ENCODE measurements around the gene GUF1. TPM values are rescaled to one million over a fixed set of nuclear protein-coding genes. Genes with fewer than 3 reads are reported as not detected.
"Not testable (repeated sequence)": the region's sequence is repeated elsewhere in the genome, so short reads cannot be mapped to it uniquely, and the experiment has no call there.

GUF1 gene
- total RNA-seq, 1 experiment from 2014 or later = 18.6 TPM

DNA sequence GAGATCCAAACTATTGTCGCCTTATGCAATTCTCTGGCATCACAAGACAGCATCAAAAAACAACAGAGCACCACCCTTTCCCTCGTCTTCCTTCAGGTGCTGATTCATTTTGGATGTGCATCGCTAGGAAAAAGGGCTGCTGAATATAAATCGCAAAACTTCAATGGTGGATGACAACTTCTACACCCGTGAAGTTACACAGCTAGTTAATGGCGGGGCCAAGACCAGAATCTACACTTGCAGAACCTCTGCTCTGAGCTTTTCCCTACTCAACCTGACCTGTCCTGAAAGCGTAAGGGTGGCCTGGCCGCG, 47.5 kb downstream of the GUF1 start:
- peaks cover 20% of the 10 kb centered on the region for H3K79me2 ChIP-seq (ENCODE audit: low read depth)
- intact Hi-C loops (cut with micrococcal nuclease; ENCODE audit: unreplicated experiment) = no loop called here
- no peaks in the 10 kb centered on the region for H3K27me3 ChIP-seq (ENCODE audit: insufficient read depth, low read depth)
- TF ChIP-seq, protein P1, sequence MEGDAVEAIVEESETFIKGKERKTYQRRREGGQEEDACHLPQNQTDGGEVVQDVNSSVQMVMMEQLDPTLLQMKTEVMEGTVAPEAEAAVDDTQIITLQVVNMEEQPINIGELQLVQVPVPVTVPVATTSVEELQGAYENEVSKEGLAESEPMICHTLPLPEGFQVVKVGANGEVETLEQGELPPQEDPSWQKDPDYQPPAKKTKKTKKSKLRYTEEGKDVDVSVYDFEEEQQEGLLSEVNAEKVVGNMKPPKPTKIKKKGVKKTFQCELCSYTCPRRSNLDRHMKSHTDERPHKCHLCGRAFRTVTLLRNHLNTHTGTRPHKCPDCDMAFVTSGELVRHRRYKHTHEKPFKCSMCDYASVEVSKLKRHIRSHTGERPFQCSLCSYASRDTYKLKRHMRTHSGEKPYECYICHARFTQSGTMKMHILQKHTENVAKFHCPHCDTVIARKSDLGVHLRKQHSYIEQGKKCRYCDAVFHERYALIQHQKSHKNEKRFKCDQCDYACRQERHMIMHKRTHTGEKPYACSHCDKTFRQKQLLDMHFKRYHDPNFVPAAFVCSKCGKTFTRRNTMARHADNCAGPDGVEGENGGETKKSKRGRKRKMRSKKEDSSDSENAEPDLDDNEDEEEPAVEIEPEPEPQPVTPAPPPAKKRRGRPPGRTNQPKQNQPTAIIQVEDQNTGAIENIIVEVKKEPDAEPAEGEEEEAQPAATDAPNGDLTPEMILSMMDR (conservative IDR thresholded peaks at IDR 0.05) = no peak
- TF ChIP-seq EZH2 (IDR thresholded peaks at IDR 0.05; ENCODE audit: low read depth) = no peak
- CTCF ChIA-PET = no interaction called here
- H3K36me3 ChIP-seq (ENCODE audit: low read depth) = no peaks in the 10 kb centered on the region
- POLR2A ChIA-PET (ENCODE audit: unreplicated experiment) = no interaction called here
- BruUV-seq (replicated peaks) = no TSS peak
- H3F3A ChIP-seq (ENCODE audit: insufficient read depth, low read depth) = no peaks in the 10 kb centered on the region
- peak overlapping the region; percentile 98 for H2AFZ ChIP-seq
- H3K27ac ChIP-seq = no peak overlapping the region
- H3K4me2 ChIP-seq = peak overlapping the region; percentile 94
- peak overlapping the region; percentile 89 for H3K4me3 ChIP-seq
- DNase-seq = no peak
- H3K9me3 ChIP-seq (ENCODE audit: insufficient read depth, low read depth) = no peaks in the 10 kb centered on the region
- H3K9me2 ChIP-seq (ENCODE audit: insufficient read depth) = no peaks in the 10 kb centered on the region
- peaks cover 18% of the 10 kb centered on the region; the same call in 1 of the 2 replicates for H3K4me1 ChIP-seq (replicated peaks; ENCODE audit: insufficient read depth)
- no peaks in the 10 kb centered on the region; the same call in 1 of the 2 replicates for H4K20me1 ChIP-seq (ENCODE audit: insufficient read depth)

DNA sequence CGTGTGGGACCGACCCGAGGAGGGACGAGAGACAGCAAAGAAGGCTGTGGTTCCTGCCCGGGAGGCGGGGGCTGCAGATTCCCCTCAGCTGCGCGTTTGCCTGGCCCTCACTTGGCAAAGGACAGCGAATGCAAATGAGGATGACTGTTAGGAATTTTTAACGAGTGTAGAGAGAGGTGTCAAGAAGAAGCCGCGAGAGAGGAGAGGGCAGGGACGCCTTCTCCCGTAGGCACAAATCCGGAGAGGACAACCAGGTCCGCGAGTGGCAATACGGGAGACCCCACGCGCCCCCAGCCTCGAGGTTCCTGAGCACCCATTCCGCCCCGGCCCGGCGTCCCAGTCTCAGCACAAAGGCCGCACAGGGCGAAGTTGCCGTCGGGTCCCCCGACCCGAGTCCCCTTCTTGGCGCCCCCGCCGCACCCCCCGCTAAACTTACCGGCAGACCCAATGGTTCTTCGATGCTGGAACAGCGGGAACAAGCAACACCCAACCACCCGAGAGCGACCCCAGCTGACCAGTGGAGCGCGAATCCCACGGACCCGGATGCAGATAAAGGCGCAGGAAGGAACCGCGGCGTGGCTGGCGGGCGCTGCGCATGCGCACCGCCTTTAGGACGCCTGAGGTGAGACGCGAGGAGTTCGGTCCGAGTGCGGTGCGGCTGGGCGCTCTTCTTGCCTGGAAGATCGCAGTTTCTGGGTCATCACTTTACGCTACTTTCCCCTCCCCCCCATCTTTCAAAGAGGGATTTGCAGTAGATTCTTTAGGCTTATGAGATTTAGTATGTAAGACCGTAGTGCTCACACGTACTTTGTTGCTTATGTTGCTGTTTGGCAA, 48.0 kb downstream of the GUF1 start, which contains the start of gene GNPDA2:
Gene GNPDA2, minus strand, starts transcription at position 519 of the 834 bp plus-strand sequence. CDS start 4,349 bp downstream, outside the sequence.
- POLR2A ChIA-PET (ENCODE audit: unreplicated experiment) = no interaction called here
- TF ChIP-seq, protein P1 (conservative IDR thresholded peaks at IDR 0.05) = peak; percentile 32; the same call in 1 of the 2 replicates
- no peak for TF ChIP-seq EZH2 (IDR thresholded peaks at IDR 0.05; ENCODE audit: low read depth)
- Histone ChIP-seq H3K27ac (no peak within 1 kb of the TSS), H3K4me1 (replicated peaks; ENCODE audit: insufficient read depth) (peaks cover 18% of the 10 kb centered on the region; the same call in 1 of the 2 replicates), H3K4me2 (peak within 1 kb of the TSS; percentile 94), H3K9me2 (ENCODE audit: insufficient read depth) (no peaks in the 10 kb centered on the region), H3K27me3 (ENCODE audit: insufficient read depth, low read depth) (no peaks in the 10 kb centered on the region), H3K36me3 (ENCODE audit: low read depth) (no peaks in the 10 kb centered on the region), H4K20me1 (ENCODE audit: insufficient read depth) (no peaks in the 10 kb centered on the region; the same call in 1 of the 2 replicates), H3K79me2 (ENCODE audit: low read depth) (peaks cover 20% of the 10 kb centered on the region), H3K4me3 (peak within 1 kb of the TSS; percentile 89), H2AFZ (peak within 1 kb of the TSS; percentile 98), H3F3A (ENCODE audit: insufficient read depth, low read depth) (no peaks in the 10 kb centered on the region), H3K9me3 (ENCODE audit: insufficient read depth, low read depth) (no peaks in the 10 kb centered on the region)
- intact Hi-C loops (cut with micrococcal nuclease; ENCODE audit: unreplicated experiment) = no loop called here
- BruUV-seq (replicated peaks) = TSS peak; percentile 53
- CTCF ChIA-PET = no interaction called here
- peak; percentile 69 to 74 for DNase-seq

DNA sequence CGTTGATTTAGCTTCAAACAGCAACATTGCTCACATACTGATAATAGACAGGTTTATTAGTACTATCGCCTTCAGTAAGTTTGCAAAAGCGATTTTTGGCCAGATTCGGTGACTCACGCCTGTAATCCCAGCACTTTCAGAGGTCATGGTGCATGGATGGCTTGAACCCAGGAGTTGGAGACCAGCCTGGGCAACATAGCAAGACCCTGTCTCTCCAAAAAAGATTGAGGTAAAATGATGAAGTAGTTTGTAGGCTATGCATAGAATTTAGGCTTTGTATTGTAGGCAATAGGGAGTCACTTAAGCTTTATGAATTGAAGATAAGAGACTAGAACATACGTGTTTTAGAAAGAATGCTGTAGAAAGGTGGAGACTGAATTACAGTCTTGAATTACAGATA, 49.3 kb downstream of the GUF1 start:
- Histone ChIP-seq H3F3A (ENCODE audit: insufficient read depth, low read depth) (no peaks in the 10 kb centered on the region), H3K27ac (no peak overlapping the region), H3K36me3 (ENCODE audit: low read depth) (no peaks in the 10 kb centered on the region), H3K4me2 (peak overlapping the region; percentile 94), H3K9me3 (ENCODE audit: insufficient read depth, low read depth) (no peaks in the 10 kb centered on the region), H3K4me1 (replicated peaks; ENCODE audit: insufficient read depth) (peaks cover 18% of the 10 kb centered on the region; the same call in 1 of the 2 replicates), H3K4me3 (peak overlapping the region; percentile 89; the same call in 1 of the 2 replicates), H3K9me2 (ENCODE audit: insufficient read depth) (no peaks in the 10 kb centered on the region), H3K27me3 (ENCODE audit: insufficient read depth, low read depth) (no peaks in the 10 kb centered on the region), H2AFZ (peak overlapping the region; percentile 98; the same call in 1 of the 2 replicates), H4K20me1 (ENCODE audit: insufficient read depth) (no peaks in the 10 kb centered on the region), H3K79me2 (ENCODE audit: low read depth) (peaks cover 20% of the 10 kb centered on the region)
- CTCF ChIA-PET = no interaction called here
- TF ChIP-seq EZH2 (IDR thresholded peaks at IDR 0.05; ENCODE audit: low read depth) = no peak
- TF ChIP-seq, protein P1 (conservative IDR thresholded peaks at IDR 0.05) = no peak
- DNase-seq = no peak
- POLR2A ChIA-PET (ENCODE audit: unreplicated experiment) = no interaction called here
- no TSS peak for BruUV-seq (replicated peaks)
- intact Hi-C loops (cut with micrococcal nuclease; ENCODE audit: unreplicated experiment) = no loop called here

DNA sequence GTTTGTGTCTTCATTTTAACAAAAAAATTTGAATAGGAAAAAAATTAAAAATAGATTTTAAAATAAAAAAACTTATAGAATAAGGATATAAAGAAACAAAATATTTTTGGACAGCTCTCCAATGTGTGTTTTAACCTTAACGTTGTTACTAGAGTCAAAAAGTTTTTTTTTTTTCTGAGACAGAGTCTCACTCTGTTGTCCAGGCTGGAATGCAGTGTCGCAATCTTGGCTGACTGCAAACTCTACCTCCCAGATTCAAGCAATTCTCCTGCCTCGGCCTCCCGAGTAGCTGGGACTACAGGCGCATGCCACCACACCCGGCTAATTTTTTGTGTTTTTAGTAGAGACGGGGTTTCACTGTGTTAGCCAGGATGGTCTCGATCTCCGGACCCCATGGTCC, 50.5 kb downstream of the GUF1 start:
- H3K36me3 ChIP-seq (ENCODE audit: low read depth); DNase-seq; H4K20me1 ChIP-seq (ENCODE audit: insufficient read depth); H3F3A ChIP-seq (ENCODE audit: insufficient read depth, low read depth); H3K9me2 ChIP-seq (ENCODE audit: insufficient read depth); H3K4me2 ChIP-seq; POLR2A ChIA-PET (ENCODE audit: unreplicated experiment); intact Hi-C loops (cut with micrococcal nuclease; ENCODE audit: unreplicated experiment); BruUV-seq (replicated peaks); H2AFZ ChIP-seq; H3K27ac ChIP-seq; CTCF ChIA-PET; H3K9me3 ChIP-seq (ENCODE audit: insufficient read depth, low read depth); H3K4me3 ChIP-seq; H3K27me3 ChIP-seq (ENCODE audit: insufficient read depth, low read depth): not testable (repeated sequence)
- Histone ChIP-seq H3K4me1 (replicated peaks; ENCODE audit: insufficient read depth) (peaks cover 18% of the 10 kb centered on the region; the same call in 1 of the 2 replicates), H3K79me2 (ENCODE audit: low read depth) (peaks cover 20% of the 10 kb centered on the region)
